ENCODE measurements around the gene LIMK1. TPM values are rescaled to one million over a fixed set of nuclear protein-coding genes. Genes with fewer than 3 reads are reported as not detected.

The LIMK1 gene
- total and polyA plus RNA-seq, 2 donors (not counting 3 experiments of a cell fraction or from before 2014, with no cell fraction given): 52.9 to 54.5 TPM

DNA sequence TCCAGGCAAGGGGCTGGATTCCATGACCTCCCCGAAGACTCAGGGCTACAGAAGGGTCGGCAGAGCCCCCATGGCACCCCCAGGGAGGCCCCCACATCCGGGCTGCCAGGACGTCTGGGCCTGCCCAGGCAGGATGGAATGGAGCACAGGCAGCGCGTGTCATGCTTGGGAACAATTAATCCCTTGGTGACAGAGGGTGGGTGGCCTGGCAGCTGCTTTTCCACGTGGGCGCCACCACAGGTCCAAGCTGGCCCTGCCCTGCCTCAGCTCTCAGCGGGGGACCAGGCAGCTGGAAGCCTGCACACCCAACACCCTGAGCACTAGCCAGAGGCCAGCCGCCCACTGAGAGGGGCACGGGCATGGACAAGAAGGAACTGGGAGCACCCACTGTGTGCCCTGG lies 44.3 kb upstream of the LIMK1 start:
- ChIA-PET POLR2A (no interaction called here), CTCF (interaction anchor here (6.2 kb wide), 1 partner anchor 13 kb away, joined by 74 read pairs; no protein-coding TSS in a partner anchor)
- H3K9ac ChIP-seq (replicated peaks; ENCODE audit: extremely low read depth, insufficient read depth, low read length): no peak overlapping the region
- dilution Hi-C loops (cut with MboI; ENCODE audit: extremely low pct_ligation_motif_present, low sequenced_read_pairs) (no loop called here), intact Hi-C loops (cut with micrococcal nuclease) (no loop called here)
- no peaks in the 10 kb centered on the region for H3K9me1 ChIP-seq (replicated peaks; ENCODE audit: control insufficient read depth, extremely low read depth, insufficient read depth, low read length)
- H3K27me3 ChIP-seq (ENCODE audit: control insufficient read depth in 2 of 2, insufficient read depth in 2 of 2, low read length in 2 of 2): peaks cover 0 to 2% of the 10 kb centered on the region in 2 experiments
- H3K4me1 ChIP-seq (ENCODE audit: control insufficient read depth, extremely low read depth, insufficient read depth, low read length): no peaks in the 10 kb centered on the region
- FAIRE-seq (no peak), DNase-seq (ENCODE audit: low read depth, low spot score) (no peak)
- TF ChIP-seq, protein P1, sequence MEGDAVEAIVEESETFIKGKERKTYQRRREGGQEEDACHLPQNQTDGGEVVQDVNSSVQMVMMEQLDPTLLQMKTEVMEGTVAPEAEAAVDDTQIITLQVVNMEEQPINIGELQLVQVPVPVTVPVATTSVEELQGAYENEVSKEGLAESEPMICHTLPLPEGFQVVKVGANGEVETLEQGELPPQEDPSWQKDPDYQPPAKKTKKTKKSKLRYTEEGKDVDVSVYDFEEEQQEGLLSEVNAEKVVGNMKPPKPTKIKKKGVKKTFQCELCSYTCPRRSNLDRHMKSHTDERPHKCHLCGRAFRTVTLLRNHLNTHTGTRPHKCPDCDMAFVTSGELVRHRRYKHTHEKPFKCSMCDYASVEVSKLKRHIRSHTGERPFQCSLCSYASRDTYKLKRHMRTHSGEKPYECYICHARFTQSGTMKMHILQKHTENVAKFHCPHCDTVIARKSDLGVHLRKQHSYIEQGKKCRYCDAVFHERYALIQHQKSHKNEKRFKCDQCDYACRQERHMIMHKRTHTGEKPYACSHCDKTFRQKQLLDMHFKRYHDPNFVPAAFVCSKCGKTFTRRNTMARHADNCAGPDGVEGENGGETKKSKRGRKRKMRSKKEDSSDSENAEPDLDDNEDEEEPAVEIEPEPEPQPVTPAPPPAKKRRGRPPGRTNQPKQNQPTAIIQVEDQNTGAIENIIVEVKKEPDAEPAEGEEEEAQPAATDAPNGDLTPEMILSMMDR (IDR thresholded peaks at IDR 0.05; ENCODE audit: extremely low read depth in 1 of 2, insufficient read depth in 1 of 2, low read depth in 1 of 2, low read length in 2 of 2): no peak
- TF ChIP-seq POLR2A (IDR thresholded peaks at IDR 0.05; ENCODE audit: low read depth, low read length) (no peak), JUN (IDR thresholded peaks at IDR 0.05; ENCODE audit: borderline replicate concordance, insufficient read depth, insufficient read length, low read depth) (no peak)
- no peak overlapping the region for H3K4me2 ChIP-seq (ENCODE audit: insufficient read depth, low read length)
- no peaks in the 10 kb centered on the region for H3K9me3 ChIP-seq (replicated peaks; ENCODE audit: control insufficient read depth, insufficient read depth, low read length)
- H2AFZ ChIP-seq (ENCODE audit: low read depth, low read length): no peak overlapping the region
- no peaks in the 10 kb centered on the region for H4K20me1 ChIP-seq (replicated peaks; ENCODE audit: control insufficient read depth, extremely low read depth, insufficient read depth, low read length)
- H3K36me3 ChIP-seq (ENCODE audit: control insufficient read depth in 2 of 2, extremely low read depth in 1 of 2, insufficient read depth in 2 of 2, low read length in 2 of 2): no peaks in the 10 kb centered on the region
- H3K4me3 ChIP-seq (replicated peaks in 1 of 3; ENCODE audit: insufficient read depth in 1 of 3, low read depth in 1 of 3, low read length in 3 of 3): no peak overlapping the region
- H3K79me2 ChIP-seq (ENCODE audit: control insufficient read depth, insufficient read depth, low read length): no peaks in the 10 kb centered on the region
- no peak overlapping the region for H3K27ac ChIP-seq (ENCODE audit: insufficient read depth, low read depth, low read length)
- no TSS peak for BruUV-seq (replicated peaks)

DNA sequence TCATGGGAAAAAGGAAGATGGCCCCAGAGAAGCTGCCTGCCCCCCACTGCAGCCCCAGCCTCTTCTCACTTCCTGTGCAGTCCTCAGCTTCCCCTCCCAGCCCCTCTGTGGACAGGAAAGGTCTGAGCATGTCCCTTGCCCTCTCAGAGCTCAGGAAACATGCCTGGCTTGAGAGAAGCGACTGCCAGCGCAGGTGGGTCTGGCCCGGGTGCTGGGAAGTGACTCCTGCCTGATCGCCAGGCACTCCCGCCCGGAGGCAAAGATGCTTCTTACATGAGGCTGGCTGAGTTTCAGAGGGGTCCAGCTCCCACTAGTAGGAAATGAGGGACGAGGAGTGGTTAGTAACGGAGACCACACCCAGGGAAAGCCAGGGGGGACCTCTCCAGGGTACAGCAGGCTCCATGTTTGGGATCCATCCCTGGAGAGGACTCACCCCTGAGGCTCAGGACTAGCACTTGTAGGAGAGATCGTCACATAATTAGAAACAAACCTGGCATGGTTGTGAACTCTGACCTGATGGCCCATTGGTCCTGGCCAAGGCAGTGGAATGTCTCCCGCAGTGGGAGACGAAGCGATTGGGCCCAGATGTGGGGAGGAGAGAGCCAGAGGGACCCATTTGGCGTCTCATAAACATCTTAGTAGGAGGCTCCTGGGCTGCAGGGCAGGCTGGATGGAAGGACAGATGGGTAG lies 43.4 kb upstream of the LIMK1 start:
- intact Hi-C loops (cut with micrococcal nuclease): no loop called here
- POLR2A ChIA-PET: interaction anchor here (0.7 kb wide), 1 partner anchor 139 kb away, joined by 3 read pairs; no protein-coding TSS in a partner anchor

More for the DNA sequence above, 43.4 kb upstream of the LIMK1 start:
- no peaks in the 10 kb centered on the region for H3K9me1 ChIP-seq (replicated peaks; ENCODE audit: control insufficient read depth, extremely low read depth, insufficient read depth, low read length)
- no TSS peak for BruUV-seq (replicated peaks)
- no peaks in the 10 kb centered on the region for H3K36me3 ChIP-seq (ENCODE audit: control insufficient read depth in 2 of 2, extremely low read depth in 1 of 2, insufficient read depth in 2 of 2, low read length in 2 of 2)
- TF ChIP-seq, protein P2, sequence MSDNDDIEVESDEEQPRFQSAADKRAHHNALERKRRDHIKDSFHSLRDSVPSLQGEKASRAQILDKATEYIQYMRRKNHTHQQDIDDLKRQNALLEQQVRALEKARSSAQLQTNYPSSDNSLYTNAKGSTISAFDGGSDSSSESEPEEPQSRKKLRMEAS (IDR thresholded peaks at IDR 0.05; ENCODE audit: insufficient read depth, insufficient read length): no peak
- H3K4me2 ChIP-seq (ENCODE audit: insufficient read depth, low read length): no peak overlapping the region
- H3K9me3 ChIP-seq (replicated peaks; ENCODE audit: control insufficient read depth, insufficient read depth, low read length): no peaks in the 10 kb centered on the region
- DNase-seq (ENCODE audit: low read depth, low spot score): no peak
- H3K79me2 ChIP-seq (ENCODE audit: control insufficient read depth, insufficient read depth, low read length): no peaks in the 10 kb centered on the region
- H3K27me3 ChIP-seq (ENCODE audit: control insufficient read depth in 2 of 2, insufficient read depth in 2 of 2, low read length in 2 of 2): peaks cover 0 to 2% of the 10 kb centered on the region in 2 experiments
- H3K27ac ChIP-seq (ENCODE audit: insufficient read depth, low read depth, low read length): no peak overlapping the region
- no peak overlapping the region for H3K9ac ChIP-seq (replicated peaks; ENCODE audit: extremely low read depth, insufficient read depth, low read length)
- FAIRE-seq: no peak
- no peak overlapping the region for H3K4me3 ChIP-seq (replicated peaks in 1 of 3; ENCODE audit: insufficient read depth in 1 of 3, low read depth in 1 of 3, low read length in 3 of 3)
- dilution Hi-C loops (cut with MboI; ENCODE audit: extremely low pct_ligation_motif_present, low sequenced_read_pairs): no loop called here
- H4K20me1 ChIP-seq (replicated peaks; ENCODE audit: control insufficient read depth, extremely low read depth, insufficient read depth, low read length): no peaks in the 10 kb centered on the region
- H3K4me1 ChIP-seq (ENCODE audit: control insufficient read depth, extremely low read depth, insufficient read depth, low read length): no peaks in the 10 kb centered on the region
- no peak overlapping the region for H2AFZ ChIP-seq (ENCODE audit: low read depth, low read length)
- CTCF ChIA-PET: interaction anchor here (6.2 kb wide), 1 partner anchor 14 kb away, joined by 74 read pairs; no protein-coding TSS in a partner anchor
